ENCODE measurements around the gene RXFP2.

RXFP2 gene

DNA sequence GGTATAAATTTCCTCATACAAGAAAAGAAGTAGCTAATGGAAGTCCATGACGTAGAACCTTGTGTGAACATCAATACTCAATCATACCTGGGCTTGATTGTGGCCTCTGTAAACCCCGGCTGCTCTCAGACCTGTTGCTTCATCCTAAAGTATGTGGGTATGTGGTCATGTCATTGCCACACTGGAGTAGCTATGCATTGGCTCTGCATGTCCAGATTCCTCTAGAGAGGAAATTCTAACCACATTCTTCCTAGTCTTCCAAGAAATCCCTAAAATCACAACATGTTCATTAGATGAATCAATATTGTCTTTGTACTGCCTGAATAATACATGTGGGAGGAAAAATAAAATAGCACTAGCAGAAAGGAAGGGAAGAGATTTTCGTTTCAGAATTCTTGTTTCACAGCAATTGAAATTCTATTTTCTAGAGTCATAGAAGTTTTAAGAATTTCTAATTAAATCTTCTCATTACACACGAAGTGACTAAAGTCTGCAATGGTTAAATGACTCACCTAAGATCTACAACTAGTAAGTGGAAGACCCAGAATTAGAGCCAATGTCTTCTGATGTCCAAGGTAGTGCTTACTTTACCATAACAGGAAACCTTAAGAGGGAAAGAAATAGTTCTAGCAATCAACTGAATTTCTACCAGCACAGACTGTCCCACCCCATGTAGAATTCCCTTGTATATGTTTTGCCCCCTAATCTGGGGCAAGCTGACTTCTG, 28.0 kb downstream of the RXFP2 start:
- no peak for FAIRE-seq
- no peak for DNase-seq (ENCODE audit: extremely low spot score, insufficient read length, low read depth)

DNA sequence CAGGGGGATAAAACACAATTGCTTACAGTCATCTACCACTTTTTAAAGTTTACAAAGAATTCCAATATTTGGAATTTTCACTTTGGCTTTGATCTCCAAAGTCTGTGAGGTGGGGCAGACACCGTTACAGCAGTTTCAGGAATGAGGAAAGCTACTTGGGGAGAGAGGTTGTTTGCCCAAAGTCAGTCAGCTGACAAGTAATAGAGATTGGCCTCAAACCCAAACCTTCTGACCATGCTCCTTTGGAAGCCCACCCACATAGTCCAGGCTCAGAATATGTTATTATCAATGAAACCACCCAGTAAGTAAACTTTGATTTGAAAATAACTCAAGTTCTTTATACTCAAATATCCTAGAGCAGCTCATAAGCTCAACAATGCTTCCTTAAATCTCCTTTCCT, 29.0 kb downstream of the RXFP2 start:
- FAIRE-seq: no peak

DNA sequence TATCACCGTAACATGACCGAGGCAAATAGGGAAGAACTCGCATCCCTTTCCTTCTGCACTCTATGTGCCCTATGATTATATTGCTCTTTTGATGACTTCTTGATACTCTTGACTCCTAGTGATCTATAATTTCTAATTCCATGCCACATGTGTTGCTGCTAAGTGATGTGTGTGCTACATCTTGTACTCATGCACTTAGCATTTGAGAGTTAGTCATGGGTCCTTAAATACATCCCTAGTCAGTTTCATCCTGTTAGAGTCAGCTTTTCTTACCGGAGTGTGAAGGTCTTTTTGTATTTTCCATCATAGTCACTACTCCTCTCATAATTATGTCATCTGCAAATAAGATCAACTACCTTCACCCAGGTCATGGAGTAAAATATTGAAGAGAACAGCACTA, 30.2 kb downstream of the RXFP2 start:
- no peak for FAIRE-seq
- no peak for DNase-seq (ENCODE audit: extremely low spot score, insufficient read length, low read depth)

More for the DNA sequence above, 29.0 kb downstream of the RXFP2 start:
- no peak for DNase-seq (ENCODE audit: extremely low spot score, insufficient read length, low read depth)

DNA sequence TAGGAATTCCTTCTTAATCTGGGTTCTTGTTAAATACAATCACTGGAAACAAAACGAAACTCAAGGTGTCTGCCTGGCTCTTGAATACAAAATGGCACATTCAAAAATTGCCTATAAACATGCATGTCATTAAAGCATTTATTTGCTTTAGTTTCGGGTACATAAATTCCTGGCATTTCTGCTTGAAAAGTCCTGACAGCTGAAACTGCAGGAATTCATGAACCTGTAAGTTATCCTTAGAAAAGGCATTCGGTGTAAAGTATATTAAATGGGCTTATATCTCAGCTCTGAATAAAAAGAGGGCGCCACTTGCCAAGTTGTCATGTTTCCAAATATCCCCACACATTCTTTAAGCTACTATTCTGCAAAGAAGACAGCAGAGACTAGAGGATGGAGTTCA, 32.9 kb downstream of the RXFP2 start:
- no peak for FAIRE-seq

DNA sequence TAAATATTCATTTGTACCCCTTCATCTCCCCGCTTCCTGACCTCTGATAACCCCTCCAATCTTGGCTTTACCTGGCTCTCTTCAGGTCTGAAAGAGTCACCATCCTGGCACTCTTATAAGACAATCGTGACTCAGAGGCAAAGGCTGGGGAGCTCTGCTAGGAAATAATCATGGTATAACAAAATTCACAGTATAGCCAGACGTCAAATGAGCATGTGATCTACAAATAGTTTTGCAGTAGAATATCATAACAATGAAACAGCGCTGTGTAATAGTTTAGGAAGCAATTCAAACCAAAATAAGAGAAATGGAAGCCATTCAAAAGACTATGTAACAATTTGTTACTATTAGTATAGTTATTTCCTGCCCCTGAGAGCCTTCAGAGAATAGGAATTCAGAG, 34.2 kb downstream of the RXFP2 start:
- FAIRE-seq (no peak), DNase-seq (ENCODE audit: extremely low spot score, insufficient read length, low read depth) (no peak)

More for the DNA sequence above, 32.9 kb downstream of the RXFP2 start:
- DNase-seq (ENCODE audit: extremely low spot score, insufficient read length, low read depth): no peak

DNA sequence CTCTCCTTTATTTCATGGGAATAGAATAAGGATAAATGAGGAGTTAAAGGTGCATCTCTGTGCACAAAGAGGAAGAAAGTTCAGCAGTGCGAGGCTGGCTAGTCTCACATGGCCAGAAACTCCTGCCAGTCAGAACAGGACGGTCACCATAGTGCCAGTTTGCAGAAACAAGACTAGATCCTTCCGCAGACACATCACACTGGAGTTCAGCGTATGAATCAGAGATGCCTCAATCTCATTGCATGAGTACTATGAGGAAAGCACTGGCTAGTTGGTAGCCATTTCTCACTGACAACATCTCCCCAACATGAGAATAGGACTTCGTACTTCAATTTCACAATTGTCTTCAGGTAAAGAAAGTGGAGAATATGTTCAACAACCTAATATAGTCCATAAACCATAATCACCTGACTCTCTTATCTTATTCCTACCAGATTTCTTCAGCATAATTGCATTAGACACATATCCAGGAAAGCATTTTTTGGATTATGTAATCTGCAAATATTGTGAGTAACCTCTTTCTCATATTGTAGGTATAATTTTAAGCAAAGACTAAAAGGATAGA, 34.9 kb downstream of the RXFP2 start:
- no peak for DNase-seq (ENCODE audit: extremely low spot score, insufficient read length, low read depth)
- FAIRE-seq: no peak

DNA sequence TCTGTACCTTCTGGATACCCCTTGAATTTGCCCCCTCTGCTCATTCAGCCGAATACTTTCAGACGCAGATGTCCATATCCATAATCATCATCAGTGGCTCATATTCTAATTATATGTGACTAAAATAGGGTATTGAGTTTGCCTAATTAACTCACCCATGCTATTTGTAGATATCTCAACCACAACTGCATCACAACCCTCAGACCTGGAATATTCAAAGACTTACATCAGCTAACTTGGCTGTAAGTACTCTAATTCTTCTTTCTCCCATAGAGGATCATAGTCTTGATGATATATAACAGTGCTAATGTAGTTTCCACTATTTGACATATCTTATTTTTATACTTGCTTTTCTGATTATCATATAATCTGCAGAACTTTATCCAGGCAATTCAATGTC, 35.8 kb downstream of the RXFP2 start:
- DNase-seq (ENCODE audit: extremely low spot score, insufficient read length, low read depth) (no peak), FAIRE-seq (no peak)

DNA sequence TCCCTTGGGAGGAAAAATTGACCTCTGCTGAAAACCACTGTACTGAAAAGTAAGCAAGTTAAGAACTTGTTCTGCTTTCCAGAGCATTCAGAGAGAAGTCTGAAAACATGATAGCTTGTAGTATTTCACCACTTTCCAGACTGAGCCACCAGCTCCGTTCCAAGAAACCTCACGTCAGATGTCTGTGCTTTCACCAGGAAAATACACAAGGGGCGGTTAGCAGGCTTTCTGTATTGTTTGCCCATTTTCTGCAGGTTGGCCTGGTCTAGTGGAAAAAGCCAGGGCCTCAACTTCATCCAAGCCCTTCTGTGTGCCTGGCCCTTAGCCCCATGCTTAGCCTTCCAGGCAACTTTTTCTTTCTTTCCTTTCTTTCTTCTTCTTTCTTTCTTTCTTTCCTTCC, 36.4 kb downstream of the RXFP2 start:
- FAIRE-seq: no peak

DNA sequence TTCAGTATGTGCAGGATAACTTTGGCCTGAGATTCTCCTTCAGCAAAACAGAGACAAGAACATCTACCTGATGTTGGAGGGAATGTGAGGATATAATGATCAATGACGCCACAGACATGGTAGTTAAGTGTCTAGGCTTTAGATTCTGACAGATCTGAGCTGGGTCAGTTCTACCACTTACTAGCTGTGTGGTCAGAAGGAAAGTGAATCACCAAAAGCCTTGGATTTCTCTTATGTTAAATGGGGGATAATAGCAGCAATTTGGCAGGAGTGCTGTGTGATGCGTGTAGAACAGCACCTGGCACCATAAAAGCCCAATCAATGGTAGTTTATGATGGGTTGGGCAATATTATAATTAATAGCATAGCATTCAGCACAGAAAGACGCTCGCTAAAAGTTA, 41.7 kb downstream of the RXFP2 start:
- FAIRE-seq (no peak), DNase-seq (ENCODE audit: extremely low spot score, insufficient read length, low read depth) (no peak)

More for the DNA sequence above, 36.4 kb downstream of the RXFP2 start:
- DNase-seq (ENCODE audit: extremely low spot score, insufficient read length, low read depth): no peak

DNA sequence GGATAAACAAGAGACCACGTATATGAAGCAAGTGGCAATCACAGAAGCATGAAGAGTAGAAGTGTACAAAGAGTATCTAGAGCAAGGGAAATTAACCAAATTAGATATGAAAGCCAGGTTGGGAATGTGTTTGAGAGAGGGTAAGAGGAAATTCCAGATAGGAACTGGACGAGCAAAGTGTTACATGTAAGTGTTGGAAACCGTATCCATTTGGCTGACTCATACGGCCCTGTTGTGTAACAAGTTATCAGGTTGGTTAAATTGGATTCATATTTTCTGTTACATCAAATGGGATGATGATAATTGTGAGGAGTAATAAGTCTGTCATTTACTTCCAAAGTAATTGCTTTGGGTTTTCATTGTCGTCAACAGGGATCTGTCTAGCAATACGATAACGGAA, 46.7 kb downstream of the RXFP2 start:
- FAIRE-seq (no peak), DNase-seq (ENCODE audit: extremely low spot score, insufficient read length, low read depth) (no peak)

DNA sequence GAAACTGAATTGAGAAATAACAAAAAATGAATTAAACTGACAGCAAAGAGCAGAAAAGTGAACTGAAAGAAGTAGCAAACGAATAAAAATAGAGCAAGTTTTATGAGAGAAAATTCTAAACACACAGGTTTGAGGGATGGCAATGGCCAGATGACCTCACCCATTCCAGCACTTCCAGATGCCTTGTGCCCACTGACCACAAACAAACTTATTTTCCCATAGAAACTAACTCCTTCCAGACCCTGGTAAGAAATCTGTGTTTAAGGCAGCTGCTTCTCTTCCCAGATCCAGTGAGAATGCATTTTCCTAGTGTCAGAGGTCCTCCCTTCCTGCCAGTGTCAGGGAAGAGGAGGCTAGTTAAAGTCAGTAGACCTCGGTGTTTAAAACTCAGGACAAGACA, 51.7 kb downstream of the RXFP2 start:
- FAIRE-seq (no peak), DNase-seq (ENCODE audit: extremely low spot score, insufficient read length, low read depth) (no peak)

DNA sequence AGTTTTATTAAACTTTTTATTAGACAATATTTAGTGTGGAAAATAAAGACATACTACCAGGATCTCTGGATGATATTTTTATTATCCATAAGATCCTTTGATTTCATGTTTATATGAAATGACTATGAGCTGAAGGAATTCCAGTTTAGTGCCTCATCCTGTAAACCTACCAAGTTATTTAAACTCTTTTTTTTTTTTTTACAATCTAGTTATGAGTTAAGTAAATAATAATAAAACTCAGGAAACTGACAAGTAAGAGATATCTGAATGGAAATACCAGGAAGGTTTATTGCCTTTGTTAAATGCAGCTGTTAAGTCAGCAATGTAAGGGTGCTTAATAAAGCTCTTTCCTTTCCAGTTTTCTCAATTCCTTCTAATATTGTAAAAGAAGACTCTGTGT, 53.9 kb downstream of the RXFP2 start:
- DNase-seq (ENCODE audit: extremely low spot score, insufficient read length, low read depth) (no peak), FAIRE-seq (no peak)

DNA sequence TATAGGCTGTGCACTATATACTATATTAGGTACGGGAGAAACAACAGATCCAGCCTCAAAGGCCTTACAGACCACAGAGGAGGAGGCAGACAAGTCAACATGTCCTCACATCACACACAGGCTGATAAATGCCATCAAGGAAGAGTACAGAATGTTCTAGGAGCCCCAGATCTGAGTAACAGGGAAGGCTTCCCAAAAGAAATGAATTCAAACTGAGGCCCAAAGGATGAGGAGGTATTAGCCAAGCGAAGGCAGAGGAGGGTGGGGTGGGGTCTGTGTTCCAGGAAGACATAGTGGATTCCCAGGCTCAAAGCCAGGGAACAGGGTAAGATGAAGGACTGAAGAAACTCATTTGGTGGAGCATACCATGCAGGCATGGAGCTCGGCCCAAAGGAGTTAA, 55.1 kb downstream of the RXFP2 start:
- no peak for DNase-seq (ENCODE audit: extremely low spot score, insufficient read length, low read depth)

DNA sequence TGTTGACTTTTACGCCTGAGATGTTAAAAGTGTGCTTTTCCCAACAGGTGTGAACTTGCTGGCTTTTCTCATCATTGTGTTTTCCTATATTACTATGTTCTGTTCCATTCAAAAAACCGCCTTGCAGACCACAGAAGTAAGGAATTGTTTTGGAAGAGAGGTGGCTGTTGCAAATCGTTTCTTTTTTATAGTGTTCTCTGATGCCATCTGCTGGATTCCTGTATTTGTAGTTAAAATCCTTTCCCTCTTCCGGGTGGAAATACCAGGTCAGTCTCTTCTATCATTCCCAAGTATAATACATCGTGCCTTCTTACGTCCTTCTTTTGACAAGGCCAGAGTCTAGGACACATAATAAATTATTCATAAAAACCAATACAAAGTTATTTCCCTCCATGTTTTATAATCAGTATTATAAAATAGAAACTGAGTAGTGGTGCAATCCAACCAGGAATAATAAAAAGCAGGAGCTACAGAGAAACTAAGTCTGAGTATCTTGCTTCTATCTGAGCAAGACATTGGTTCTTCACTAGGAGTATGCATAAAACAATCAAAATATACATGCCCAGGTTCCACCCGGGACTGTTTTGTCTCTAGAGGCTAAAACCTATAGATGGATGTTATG, 57.9 kb downstream of the RXFP2 start:
- DNase-seq (ENCODE audit: extremely low spot score, insufficient read length, low read depth) (no peak), FAIRE-seq (no peak)

More for the DNA sequence above, 55.1 kb downstream of the RXFP2 start:
- no peak for FAIRE-seq

DNA sequence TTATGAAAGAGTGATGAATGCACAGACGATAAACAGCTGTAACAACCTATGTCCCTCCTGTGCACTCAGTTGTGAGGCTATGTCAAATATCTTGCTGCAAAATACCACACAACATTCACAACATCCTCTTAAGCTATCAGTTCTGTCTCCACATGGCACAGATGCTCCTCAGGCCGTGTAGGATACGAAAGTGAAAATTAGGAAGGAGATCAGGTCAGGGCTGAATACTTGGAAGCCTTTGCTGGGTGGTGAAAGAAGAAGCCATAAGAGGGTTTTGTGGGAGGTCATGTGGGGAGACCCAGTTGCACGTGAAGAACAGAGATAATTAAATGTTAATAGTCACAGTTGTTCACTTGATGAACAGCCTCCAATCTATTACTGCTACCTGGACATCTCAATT, 58.9 kb downstream of the RXFP2 start:
- FAIRE-seq (no peak), DNase-seq (ENCODE audit: extremely low spot score, insufficient read length, low read depth) (no peak)

DNA sequence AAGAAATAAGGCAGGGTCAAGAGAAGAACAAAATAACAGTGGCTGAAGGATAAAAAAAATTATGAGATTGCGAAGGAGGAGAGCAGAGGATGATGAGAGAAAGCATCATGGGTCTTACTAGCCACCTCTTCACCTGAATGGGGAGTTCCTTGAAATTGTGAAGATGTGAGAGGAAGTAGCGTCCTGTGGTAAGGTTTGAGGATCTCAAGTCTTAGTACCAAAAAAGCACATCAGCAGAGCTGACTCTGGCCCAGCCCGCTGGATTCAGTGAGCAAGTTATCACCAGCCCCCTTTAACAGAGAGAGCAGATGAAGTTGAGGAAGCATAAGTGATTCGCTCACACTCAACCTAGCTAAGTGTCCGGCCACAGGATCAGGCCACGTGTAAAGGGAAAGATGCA, 61.8 kb downstream of the RXFP2 start:
- DNase-seq (ENCODE audit: extremely low spot score, insufficient read length, low read depth) (no peak), FAIRE-seq (no peak)

DNA sequence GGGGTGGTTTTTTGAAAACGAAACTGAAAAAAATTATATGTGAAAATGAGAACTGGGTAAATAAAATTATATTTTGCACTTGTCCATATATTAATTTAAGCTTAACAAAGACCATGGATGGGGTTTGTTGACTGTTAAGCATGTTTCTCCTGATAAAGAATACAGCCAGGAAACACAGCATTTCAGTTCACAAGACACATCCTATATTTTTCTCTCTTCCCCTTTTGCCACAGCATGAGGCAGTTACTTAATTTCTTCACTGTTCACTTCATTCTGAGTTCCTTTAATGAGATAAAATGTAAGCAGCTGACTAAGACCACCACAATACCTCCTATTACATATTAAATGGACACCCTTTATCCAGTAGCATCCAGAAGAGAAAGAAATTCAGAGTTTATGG, 64.0 kb downstream of the RXFP2 start:
- DNase-seq (ENCODE audit: extremely low spot score, insufficient read length, low read depth) (no peak), FAIRE-seq (no peak)

DNA sequence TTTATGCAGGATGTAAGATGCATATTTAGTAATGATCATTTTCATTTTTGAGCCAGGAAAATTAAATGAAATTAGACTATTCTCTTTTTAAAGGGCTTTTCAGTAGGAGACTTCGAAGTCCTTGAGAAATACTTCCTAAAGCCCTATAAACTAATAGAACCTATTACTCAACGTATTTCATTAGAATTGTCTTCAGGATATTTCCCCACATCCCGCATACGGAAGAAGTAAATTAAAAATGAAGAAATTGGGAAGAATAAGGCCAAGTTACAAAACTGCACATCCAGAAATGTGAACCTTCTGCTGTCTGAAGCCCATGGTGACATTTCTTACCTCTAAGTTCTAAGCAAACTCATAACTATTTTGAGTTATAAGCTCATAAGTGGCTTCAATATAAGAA, 66.5 kb downstream of the RXFP2 start:
- no peak for FAIRE-seq
- no peak for DNase-seq (ENCODE audit: extremely low spot score, insufficient read length, low read depth)

DNA sequence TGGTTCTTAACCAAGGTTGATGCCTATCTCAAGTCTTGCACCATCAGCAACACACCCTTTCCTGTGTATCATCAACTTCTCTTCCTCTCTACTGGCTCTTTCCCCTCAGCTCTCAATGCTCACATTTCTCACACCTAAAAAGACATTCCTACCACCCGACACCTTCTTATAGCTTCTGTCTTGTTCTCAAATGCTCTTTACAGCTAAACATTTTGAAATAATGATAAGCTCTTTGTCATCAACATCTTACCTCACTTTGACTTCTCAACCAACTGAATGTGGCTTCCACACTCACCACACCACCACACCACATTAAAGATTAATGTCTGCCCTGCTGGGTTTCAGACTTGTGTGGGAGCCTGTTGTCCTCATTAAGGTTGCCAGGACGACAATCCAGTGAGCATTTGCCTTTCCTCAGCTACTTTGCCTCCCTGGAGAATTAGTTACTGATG, 67.8 kb downstream of the RXFP2 start:
- FAIRE-seq (no peak), DNase-seq (ENCODE audit: extremely low spot score, insufficient read length, low read depth) (no peak)

DNA sequence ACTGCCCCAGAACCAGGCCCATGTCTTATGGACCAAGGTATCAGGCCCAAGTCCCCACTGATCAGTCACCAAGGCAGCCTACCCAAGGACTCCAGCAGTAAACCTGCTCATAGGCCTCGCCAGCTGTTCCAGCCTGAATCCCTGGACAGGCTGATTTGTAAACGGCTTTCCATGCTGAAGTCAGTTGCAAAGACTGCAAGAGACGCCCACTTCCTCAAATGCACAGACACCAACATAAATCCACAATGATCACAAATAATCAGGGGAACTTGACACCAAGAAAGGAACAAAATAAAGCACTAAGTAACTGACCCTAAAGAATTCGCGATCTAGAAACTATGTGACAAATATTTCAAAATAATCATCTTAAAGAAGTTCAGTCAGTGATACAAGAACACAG, 75.2 kb downstream of the RXFP2 start:
- DNase-seq (ENCODE audit: extremely low spot score, insufficient read length, low read depth) (no peak), FAIRE-seq (no peak)

DNA sequence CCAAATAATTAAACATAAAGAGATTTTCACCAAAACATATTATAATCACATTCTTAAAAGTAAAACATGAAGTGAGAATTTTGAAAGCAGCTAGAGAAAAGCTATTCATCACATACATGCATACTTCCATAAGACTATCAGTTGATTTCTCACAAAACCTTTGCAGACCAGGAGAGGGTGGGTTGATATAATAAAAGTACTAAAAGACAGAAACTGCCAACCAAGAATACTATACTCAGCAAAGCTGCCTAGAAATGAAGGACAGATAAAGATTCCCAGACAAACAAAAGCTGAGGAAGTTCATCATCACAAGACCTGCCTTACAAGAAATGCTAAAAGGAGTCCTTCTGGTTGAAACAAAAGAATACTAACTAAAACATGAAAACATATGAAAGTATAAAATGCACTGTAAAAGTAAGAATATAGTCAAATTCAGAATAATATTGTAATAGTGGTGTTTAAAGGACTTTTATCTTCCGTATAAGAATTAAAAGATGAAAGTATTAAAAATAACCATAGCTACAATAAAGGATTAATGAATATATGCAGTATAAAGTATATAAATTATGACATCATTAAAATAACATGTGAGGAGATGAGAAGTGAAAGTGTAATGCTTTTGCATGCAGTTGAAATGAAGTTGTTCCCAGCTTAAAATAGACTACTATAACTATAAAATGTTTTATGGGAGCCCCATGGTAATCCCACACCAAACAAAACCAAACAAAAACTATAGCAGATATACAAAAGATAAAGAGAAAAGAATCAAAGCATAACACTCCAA, 76.2 kb downstream of the RXFP2 start:
- DNase-seq (ENCODE audit: extremely low spot score, insufficient read length, low read depth) (no peak), FAIRE-seq (no peak)
